MG63 (cell line): ENCODE measurements around the gene SRF. TPM values are rescaled to one million over a fixed set of nuclear protein-coding genes. Genes with fewer than 3 reads are reported as not detected.
A peak's percentile ranks its signal among the peaks of the same experiment; 100 is the strongest.

Experiments
- DNase-seq: peaks from one replicate; pipeline ENCODE4 v3.0.0-alpha.2; 2020
- H3K27me3 ChIP-seq: fragments of 250-450 bp; sonication (Bioruptor Pico); 2 replicates; pipeline ENCODE4 v1.5.1; 2020; ENCODE audit warnings: mild to moderate bottlenecking, moderate library complexity
- H3K36me3 ChIP-seq: fragments of 250-450 bp; sonication (Bioruptor Pico); 2 replicates; pipeline ENCODE4 v1.5.1; 2020; ENCODE audit warnings: mild to moderate bottlenecking, moderate library complexity
- H3K4me3 ChIP-seq: fragments of 250-450 bp; sonication (Bioruptor Pico); 2 replicates; pipeline ENCODE4 v1.5.1; 2020; ENCODE audit warnings: mild to moderate bottlenecking, moderate library complexity
- H3K9me3 ChIP-seq: fragments of 250-450 bp; sonication (Bioruptor Pico); 2 replicates; pipeline ENCODE4 v1.5.1; 2020; ENCODE audit warnings: mild to moderate bottlenecking, moderate library complexity
- total RNA-seq: library from RNA; depleted of rRNA; stranded (reverse); fragments of >200 nt; shearing (Covaris generic); gene quantifications from 2 replicates; pipeline ENCODE4 v1.2.3, GENCODE V29; 2014; ENCODE audit warnings: low replicate concordance

SRF gene
- total RNA-seq, 1 experiment from 2014 or later: 20.9 TPM

DNA sequence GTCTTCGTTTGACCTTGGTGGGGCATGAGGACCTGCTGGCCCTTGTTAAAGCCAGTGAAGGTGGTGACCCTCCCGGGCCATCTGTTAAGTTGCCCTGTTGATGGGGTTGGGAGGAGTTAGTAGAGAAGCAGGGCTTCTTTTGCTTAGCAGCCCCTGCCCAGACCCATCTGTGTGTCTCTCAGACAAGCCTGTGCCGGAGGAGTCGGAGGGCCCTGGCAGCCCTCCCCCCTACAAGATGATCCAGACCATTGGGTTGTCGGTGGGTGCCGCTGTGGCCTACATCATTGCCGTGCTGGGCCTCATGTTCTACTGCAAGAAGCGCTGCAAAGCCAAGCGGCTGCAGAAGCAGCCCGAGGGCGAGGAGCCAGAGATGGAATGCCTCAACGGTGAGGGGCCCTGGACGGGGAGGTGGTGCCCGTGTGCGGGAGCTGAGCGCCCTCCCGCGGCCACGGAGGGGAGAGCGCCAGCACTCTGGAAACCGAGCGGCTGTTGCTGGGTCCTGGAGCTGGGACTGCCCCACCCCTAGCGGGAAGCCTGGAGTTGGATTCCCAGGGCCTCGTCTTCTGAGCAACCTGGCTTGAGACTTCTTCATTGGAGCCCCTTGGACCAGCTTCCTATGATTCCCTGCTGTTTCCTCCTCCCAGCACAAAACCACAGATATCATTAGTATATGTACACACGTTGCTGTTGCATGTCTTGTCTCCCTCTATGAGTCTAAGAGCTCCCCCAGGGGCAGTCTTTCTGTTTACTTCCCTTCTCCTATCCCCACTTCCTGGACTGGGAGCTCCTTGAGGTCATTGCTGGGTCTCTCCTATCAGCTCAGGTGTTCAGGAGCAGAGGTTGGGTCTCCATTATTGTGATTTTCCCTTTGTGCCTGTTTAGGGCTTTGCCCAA lies 27.6 kb upstream of the SRF start:
- Histone ChIP-seq H3K27me3 (no peaks in the 10 kb centered on the region), H3K9me3 (no peaks in the 10 kb centered on the region), H3K36me3 (no peaks in the 10 kb centered on the region), H3K4me3 (no peak overlapping the region)
- DNase-seq: peak; percentile 80

DNA sequence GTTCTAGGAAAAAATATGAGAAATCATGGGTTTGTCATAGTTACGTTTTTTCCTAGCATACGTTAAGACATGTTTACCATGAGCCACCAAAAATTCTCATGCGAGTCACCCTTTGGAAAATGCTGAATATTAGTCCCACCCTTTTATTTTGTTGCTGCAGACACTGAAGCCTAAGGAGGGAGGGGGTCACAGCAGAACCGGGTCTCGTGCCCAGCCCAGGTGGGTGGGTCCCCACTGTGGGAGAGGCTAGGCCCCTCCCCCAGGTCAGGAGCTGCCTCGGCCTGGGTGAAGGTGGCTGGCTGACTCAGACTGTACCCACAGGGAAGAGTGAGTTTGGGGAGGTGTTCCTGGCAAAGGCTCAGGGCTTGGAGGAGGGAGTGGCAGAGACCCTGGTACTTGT lies 26.2 kb upstream of the SRF start:
- Histone ChIP-seq H3K27me3 (no peaks in the 10 kb centered on the region), H3K9me3 (no peaks in the 10 kb centered on the region), H3K4me3 (no peak overlapping the region), H3K36me3 (no peaks in the 10 kb centered on the region)
- no peak for DNase-seq

- Histone ChIP-seq H3K36me3 (no peaks in the 10 kb centered on the region), H3K27me3 (no peaks in the 10 kb centered on the region), H3K9me3 (no peaks in the 10 kb centered on the region), H3K4me3 (no peak overlapping the region)
- DNase-seq: no peak
These were observed 24.8 kb upstream of the SRF start for GRCh38 chr6:43146261-43146660.

DNA sequence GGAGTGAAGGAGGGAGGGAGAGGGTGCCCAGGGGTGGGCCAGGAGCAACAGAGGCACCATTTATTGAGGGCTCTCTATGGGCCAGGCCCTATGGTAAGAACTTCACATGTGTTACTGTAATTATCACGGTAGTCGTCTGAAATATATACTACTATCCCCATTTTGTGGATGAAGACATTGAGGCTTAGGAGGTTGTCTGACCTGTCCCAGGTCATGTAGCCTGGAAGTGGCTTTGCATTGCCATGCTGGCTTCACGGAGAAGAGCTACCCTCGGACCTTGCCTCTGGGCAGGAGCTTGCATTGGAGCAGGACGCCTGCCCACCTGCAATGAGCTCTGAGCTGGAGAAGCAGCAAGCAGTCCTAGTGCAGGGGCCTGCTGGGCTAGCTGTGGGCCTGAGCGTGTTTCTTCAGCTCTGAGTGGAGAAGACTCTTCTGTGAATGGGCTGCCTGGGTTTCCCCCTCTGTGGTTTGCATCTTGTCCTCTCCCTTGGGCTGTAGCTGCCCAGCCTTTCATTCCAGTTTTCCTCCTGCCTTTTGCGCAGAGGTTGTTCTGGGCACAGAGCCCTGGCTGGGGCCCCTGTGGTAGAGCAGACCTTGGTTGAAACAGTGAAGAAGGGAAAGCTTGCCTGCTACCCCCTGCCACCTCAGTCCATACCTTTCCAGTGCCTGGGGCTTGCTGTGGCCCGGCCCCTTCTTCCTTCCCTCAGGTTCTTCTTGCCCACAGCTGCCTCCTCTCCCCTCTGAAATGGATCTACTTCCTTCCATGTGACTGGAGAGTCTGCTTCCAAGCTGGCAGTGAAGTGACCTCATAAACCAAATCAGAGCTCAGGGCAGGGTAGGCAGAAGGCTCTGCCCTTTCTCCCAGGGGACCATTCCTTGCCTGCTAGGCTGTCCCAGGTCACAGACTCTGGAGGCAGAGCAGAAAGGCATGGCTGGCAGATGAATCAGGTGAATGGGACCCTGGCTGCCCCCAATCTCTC lies 24.1 kb upstream of the SRF start:
- Histone ChIP-seq H3K36me3 (no peaks in the 10 kb centered on the region), H3K4me3 (no peak overlapping the region), H3K27me3 (no peaks in the 10 kb centered on the region), H3K9me3 (no peaks in the 10 kb centered on the region)
- DNase-seq: no peak

DNA sequence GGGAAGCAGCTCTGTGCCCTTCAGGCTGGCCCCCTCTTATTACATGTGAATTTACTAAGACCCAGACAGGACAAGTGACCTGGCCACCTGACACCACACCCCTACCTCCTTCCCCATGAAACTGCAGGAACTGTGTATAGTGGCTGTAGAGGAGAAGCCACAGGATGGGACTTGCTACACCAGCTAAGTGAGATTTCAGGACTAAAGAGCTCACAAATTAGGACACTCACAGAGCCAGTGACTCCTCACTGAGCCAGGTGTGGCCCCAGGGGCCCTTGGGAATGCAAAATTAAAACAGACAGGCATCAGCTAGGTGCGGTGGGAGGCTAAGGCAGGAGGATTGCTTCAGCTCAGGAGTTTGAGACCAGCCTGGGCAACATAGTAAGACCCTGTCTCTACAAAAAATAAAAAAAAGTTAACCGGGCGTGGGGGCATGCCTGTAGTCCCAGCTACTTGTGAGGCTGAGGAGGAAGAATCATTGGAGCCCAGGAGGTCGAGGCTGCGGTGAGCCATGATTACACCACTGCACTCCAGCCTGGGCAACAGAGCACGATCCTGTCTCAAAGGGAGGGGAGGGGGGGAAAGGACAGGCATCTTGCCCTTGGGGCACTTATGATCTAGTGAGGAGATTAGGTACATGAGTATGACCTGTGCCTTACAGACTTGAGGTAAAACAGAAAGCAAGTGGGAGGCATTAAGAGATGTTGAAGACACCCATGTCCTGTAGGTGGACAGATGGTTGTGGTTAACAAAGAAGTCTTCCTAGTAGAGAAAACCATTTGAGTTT lies 23.2 kb upstream of the SRF start:
- no peak for DNase-seq
- Histone ChIP-seq H3K27me3 (no peaks in the 10 kb centered on the region), H3K36me3 (no peaks in the 10 kb centered on the region), H3K9me3 (no peaks in the 10 kb centered on the region), H3K4me3 (no peak overlapping the region)

DNA sequence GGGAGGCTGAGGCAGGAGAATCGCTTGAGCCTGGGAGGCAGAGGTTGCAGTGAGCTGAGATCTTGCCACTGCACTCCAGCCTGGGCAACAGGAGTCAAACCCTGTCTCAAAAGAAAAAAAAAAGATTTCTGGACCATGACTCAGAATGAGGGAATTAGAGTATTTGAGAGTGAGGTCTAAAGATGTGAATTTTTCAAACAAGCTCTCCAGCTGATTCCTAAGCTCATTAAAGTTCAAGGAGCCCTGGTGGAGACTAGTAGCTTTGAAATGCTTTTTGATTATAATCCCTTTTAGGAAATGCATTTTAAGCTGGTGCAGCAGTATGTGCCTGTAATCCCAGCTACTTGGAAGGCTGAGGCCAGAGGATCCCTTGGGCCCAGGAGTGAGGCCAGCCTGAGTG lies 21.8 kb upstream of the SRF start:
- H3K9me3 ChIP-seq: no peaks in the 10 kb centered on the region
- no peak overlapping the region for H3K4me3 ChIP-seq
- H3K27me3 ChIP-seq: no peaks in the 10 kb centered on the region
- DNase-seq: no peak
- no peaks in the 10 kb centered on the region for H3K36me3 ChIP-seq

GRCh38 chr6:43150051-43150751 lies 20.9 kb upstream of the SRF start:
- DNase-seq: no peak

GRCh38 chr6:43159599-43159998 lies 11.5 kb upstream of the SRF start:
- no peaks in the 10 kb centered on the region for H3K9me3 ChIP-seq
- no peaks in the 10 kb centered on the region for H3K36me3 ChIP-seq
- no peak for DNase-seq
- H3K4me3 ChIP-seq: no peak overlapping the region
- H3K27me3 ChIP-seq: no peaks in the 10 kb centered on the region

More at GRCh38 chr6:43150051-43150751, 20.9 kb upstream of the SRF start:
- Histone ChIP-seq H3K4me3 (no peak overlapping the region), H3K36me3 (no peaks in the 10 kb centered on the region), H3K27me3 (no peaks in the 10 kb centered on the region), H3K9me3 (no peaks in the 10 kb centered on the region)

DNA sequence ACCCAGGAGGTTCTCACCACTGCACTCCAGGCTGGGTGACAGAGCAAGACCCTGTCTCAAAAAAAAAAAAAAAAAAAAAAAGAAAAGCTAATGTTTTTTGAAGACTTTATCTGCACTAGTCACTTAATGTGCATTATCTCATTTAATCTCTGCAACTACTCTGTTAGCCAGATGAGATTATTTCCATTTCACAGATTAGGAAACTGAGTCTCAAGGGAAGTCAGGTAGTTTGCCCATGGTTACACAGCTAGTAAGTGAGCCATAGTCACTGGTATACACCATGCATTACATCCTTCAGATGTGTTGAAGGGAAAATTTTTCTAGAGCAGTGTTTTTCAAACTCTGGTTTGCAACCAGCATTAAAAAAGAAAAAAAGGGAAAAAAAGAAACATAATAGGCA lies 7.2 kb upstream of the SRF start:
- Histone ChIP-seq H3K36me3 (no peaks in the 10 kb centered on the region), H3K4me3 (no peak overlapping the region), H3K27me3 (no peaks in the 10 kb centered on the region), H3K9me3 (no peaks in the 10 kb centered on the region)
- no peak for DNase-seq

GRCh38 chr6:43170417-43170930 lies 595 bp upstream of the SRF start:
- Histone ChIP-seq H3K9me3 (no peaks in the 10 kb centered on the region), H3K27me3 (no peaks in the 10 kb centered on the region), H3K36me3 (peaks cover 13% of the 10 kb centered on the region), H3K4me3 (peak overlapping the region; percentile 66)
- no peak for DNase-seq

GRCh38 chr6:43171707-43172103 lies 636 bp downstream of the SRF start:
- peak; percentile 3 for DNase-seq
- Histone ChIP-seq H3K36me3 (peaks cover 21% of the 10 kb centered on the region), H3K9me3 (no peaks in the 10 kb centered on the region), H3K27me3 (no peaks in the 10 kb centered on the region), H3K4me3 (peak overlapping the region; percentile 69)

DNA sequence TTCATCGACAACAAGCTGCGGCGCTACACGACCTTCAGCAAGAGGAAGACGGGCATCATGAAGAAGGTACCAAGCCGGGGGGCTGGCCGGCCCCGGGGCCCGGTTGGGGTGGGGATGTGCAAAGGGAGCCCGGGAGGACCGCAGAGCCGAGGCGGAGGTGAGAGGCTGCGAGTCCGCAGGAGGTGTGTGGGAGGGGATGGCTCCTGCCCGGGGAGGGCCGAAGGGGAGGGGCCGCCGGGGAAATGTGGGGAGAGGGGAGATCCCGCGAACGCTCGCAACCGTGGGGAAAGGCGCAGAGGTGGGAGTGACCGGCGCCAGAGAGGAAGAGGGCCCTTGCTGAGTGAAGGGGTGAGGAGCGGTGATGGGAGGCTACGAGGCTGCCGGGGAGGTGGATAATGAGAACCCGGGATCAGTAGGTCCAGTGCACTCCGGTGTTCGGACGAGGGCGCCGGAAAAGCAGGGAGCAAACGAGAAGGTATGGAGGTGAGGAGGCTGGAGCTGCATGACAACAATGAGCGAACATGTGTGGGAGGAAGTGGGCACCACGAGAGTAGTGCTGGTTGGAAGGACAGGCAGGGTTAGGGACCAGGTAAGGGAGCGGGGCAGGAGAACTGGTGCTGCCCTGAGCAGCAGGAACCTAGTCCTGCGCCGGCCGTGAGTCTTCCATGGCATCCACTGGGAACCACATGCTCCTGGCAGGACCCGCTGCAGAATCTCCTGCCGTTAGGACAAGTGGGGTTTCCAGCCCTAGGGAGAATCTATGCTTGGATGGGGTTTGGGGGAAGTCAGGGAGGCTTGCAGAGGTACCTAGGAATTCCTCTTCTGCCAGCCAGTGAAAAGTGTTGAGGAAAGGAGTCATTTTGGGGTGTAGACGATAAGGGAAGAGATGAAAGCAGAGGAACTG lies 1.3 kb downstream of the SRF start:
- H3K36me3 ChIP-seq: peaks cover 21% of the 10 kb centered on the region
- H3K4me3 ChIP-seq: peak overlapping the region; percentile 69
- no peaks in the 10 kb centered on the region for H3K27me3 ChIP-seq
- H3K9me3 ChIP-seq: no peaks in the 10 kb centered on the region
- DNase-seq: peak; percentile 31

DNA sequence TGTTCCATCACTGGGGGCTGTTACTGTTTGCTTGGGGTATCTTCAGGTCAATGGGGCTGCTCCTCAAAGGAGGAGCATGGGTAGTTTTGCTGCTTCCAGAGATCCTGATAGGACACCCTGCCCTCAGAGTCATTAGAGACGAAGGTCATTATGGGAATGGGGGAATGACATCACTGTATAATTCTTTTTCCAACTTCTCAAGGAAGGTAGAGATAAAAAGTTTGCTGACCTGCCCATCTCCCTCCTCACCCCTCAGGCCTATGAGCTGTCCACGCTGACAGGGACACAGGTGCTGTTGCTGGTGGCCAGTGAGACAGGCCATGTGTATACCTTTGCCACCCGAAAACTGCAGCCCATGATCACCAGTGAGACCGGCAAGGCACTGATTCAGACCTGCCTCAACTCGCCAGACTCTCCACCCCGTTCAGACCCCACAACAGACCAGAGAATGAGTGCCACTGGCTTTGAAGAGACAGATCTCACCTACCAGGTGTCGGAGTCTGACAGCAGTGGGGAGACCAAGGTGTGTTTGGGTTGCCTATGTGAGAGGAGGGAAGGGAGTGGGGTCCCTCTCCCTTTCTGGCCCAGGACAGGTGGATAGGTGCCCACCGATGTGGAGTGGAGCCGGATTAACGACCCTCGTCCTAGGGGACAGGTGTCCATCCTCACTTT lies 2.7 kb downstream of the SRF start:
- no peak for DNase-seq
- Histone ChIP-seq H3K9me3 (no peaks in the 10 kb centered on the region), H3K27me3 (no peaks in the 10 kb centered on the region), H3K4me3 (peak overlapping the region; percentile 69), H3K36me3 (peaks cover 25% of the 10 kb centered on the region)

DNA sequence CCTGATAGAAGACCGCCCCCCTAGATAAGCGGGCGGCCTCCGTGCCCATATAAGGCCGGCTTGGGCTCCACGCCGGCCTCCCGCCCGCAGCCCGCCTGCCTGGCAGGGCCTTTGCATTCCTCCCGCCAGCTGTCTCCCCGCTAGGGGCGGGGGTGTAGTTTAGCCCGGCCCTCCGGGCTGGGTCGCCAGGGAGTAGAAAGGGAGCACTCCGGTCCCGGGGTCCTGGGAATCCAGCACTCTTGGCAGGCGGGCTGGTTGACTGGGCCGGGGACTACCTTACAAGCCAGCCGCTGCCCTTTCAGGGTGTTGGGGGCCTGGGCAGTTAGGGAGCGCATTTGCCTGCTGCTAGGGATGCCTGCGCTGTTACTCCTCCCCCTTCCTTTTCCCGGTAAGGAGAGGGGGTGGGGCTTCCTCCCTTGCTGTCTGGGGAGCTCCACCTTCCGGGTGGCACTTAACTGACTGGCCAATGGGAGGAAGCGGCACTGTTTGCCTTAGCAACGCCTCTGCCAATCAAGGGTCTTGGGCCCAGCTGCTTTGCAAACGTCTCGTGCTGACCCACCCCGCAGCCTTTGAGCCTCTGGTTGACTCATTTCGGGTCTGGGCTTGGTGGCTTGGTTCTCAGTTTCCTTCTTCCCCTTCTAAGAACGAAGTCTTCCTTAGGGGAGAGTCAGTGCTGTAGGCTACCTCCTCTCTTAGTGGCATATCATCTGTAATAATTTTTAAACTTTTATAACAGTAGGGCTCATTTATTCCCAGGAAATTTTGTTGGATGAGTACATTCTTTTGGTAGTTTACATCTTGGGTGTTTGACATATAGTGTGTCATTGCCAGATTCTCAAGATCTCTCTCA lies 3.4 kb downstream of the SRF start:
- H3K36me3 ChIP-seq: peaks cover 30% of the 10 kb centered on the region
- DNase-seq: peak; percentile 97

More for the DNA sequence above, 3.4 kb downstream of the SRF start:
- Histone ChIP-seq H3K9me3 (no peaks in the 10 kb centered on the region), H3K27me3 (no peaks in the 10 kb centered on the region), H3K4me3 (peak overlapping the region; percentile 50)
